CMK (cell line): ENCODE measurements around the gene MFAP4.

Source experiments
- DNase-seq: peaks from one replicate; pipeline ENCODE4 v3.0.0-alpha.2; 2010; ENCODE audit warnings: low read depth

MFAP4 gene

GRCh38 chr17:19410091-19410490 lies 23.1 kb upstream of the MFAP4 start:
- no peak for DNase-seq

DNA sequence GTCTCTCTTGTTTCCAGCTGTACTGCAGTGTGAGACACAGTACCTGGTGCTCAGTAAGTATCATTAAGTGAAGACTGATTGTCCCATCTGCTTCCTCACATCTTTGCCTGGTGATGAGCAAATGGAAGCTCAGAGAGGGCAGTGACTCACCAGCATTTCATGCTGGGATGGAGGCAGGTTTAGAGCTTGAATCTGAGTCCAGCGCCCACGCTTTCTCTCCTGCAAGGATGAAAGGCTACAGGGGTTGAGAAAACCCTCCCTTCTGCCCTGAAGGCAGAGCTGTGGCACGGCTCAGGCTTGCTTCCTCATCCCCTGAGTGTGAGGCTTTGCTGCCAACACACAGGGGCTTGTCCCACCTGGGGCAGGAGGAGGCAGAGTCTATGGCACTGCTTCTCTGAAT lies 22.5 kb upstream of the MFAP4 start:
- no peak for DNase-seq

DNA sequence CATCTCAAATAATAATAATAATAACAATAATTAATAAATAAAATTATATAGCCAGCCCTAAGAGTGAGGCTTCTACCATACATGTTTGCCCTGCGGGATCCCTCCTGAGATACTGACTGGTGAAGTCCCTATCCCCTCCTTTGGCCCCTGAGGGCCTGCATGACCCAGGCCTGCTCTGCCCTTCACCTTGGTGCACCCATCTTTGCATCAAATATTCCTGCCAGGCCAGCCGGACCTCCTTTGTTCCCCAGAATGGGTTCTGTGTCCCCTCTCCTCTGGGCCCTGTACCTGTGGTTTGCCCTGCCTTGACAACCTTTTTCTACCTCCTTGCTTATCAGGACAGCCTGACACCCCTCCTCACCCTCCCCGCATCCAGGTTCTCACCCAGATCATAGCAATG lies 22.1 kb upstream of the MFAP4 start:
- DNase-seq: no peak

GRCh38 chr17:19408346-19408710 lies 21.3 kb upstream of the MFAP4 start:
- no peak for DNase-seq

DNA sequence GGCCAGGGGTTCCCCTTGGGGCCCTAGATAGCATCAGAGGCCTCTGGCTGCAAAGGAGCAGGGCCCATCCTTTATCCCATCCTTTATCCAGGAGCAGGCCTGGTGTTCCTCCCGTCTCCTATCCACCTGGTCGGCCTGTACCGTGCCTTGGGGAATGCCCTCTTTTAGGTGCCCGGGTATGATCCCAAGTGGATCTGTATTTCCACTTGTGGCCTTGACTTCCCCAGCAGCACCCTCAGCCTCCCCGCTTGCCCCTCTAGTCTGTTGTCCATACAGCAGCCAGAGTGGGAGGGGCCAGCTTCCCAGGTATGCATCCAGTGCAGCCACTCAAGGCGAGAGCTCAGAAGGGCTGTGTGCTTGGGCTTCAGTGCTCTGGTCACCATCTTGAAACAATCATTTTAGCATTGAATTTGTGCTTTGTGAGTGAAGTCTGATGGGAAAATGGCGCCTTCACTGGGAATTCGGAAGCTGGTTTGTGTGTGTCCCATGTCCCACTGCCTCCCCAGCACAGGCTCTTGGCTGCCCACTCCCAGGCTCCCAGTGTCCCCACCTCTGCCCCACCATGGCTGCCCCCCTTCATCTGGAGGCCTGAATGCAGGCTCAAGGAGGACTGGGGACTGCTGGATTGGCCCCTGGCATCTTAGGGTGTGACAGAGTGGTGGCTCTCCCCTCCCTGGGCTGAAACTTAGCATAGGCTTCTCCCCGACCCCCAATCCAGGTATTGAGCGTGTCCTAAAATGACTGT lies 20.8 kb upstream of the MFAP4 start:
- DNase-seq: no peak

GRCh38 chr17:19405114-19405513 lies 18.1 kb upstream of the MFAP4 start:
- no peak for DNase-seq

- DNase-seq: no peak
These were observed 17.3 kb upstream of the MFAP4 start for GRCh38 chr17:19404264-19404663.

GRCh38 chr17:19403021-19403420 lies 16.0 kb upstream of the MFAP4 start:
- DNase-seq: no peak

GRCh38 chr17:19402171-19402570 lies 15.2 kb upstream of the MFAP4 start:
- DNase-seq: no peak

DNA sequence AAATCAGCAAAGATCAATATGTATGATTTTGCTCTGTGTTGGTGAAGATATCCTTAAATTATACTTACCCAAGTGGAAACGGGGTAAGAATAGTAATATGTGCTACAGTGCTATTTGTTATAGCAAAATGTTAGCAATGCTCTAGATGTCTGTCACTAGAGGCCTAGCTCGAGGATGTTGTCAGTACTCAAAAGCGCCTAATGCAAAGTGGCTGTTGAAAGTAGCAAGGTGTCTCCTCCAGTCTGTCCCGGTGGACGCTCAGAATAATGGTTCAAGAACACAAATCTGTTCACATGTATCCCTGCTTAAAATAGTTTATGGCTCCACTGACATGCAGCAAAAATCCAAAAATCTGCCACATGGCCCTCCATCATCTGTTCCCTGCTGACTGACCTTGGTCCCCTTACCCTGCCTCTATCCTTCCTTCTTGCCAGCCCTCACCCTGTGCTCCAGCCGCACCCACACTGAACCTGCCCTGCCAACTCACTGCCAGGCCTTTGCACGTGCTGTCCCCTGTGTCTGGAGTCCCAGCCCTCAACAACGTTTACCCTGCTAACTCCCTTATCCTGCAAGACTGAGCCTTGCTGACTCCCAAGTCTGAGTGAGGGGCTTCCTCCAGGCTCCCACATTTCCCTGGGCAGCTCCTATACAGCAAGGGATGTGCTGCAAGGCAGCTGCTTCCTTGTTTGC lies 14.5 kb upstream of the MFAP4 start:
- no peak for DNase-seq

DNA sequence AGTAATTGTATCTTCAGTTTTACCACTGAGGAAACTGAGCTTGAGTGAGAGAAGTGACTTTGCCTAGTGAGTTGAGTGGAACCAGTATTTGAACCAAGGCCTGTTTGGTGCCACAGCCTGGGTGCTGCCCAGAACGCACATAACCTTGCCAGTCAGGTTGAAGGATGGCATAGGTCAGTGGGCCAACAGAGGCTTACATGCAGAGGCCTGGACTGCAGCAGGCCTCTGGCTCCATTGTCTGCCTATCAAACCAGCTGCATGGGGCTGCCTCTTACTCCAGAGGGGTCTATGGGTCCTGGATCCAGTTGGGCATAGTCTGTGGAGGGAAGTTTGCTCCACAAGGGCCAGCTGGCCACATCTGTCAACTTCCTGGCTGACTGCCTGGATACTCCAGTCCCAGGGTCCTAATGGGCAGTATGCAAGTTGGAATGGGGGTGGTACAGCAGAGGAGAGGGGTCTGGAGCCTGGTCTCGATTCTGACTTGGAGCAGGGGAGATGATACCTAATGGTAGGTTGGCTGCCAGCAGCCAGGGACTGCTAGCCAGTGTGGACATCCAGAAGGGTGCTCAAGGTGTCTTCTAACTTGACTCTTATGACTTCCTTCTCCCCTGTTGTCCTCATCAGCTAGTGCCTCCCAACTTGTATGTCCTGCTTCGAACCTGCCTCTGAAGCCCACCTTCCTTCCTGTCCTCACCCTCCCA lies 12.9 kb upstream of the MFAP4 start:
- DNase-seq: no peak

DNA sequence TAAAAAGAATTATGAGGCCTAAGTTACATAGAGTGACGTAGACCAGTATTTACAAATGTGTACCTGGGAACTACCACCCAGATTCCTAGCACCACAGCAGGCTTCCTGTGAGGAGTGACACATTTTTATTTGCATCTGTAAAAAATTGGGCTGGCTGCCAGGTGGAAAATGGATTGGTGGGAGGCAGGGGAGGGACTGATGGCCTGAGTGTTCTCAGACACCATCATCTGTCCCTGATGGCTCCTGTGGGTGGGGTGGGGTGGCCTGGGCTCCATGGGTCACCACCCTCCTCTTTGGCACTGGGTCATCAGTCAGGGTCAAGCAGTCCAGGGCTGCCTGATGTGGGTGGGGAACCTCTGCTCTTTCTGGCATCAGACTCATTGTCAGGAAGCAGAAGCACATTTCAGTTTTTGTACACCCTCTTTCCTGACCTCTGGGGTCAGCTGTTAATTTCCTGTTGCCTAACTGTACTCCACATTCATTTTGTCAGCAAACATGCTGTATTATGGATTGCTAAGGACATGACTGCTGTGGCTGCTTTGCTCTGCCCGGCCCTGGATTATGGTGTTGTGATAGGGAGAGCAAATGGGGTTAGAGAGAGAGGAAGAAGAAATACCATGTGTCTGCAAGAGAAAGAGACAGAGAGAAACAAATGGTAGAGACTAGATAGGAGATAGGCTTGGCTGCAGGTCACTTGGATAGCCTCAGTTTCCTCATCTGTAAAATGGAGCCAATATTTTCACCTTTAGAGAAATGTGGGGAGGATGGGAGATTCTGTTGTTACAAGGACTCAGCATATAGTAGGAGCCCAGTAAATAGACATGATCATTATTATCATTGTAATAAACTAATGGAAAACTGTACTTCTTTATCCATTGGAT lies 11.6 kb upstream of the MFAP4 start:
- no peak for DNase-seq

DNA sequence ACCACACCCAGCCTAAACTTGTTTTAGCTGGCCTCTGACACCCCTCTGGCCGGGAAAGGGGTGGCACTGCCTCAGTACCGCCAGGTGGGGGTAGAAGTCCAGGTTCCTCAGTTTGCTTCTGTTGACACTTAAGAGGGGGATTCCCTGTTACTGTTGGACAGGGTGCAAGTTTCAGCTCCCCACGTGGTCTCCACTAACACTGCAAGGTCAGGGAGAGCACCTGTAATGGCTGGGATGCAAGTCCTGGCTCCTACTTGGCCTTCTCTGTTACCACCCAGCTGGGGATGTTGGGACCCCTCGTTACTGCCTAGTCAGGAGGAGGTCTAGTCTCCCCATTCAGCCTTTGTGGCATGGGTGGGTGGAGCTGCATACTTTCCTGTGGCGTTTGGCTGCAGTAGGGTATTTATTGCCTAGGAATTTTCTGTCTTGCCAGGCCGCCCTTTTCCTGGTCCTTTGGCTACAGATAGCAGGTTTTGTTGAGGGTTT lies 10.6 kb upstream of the MFAP4 start:
- DNase-seq: no peak

- DNase-seq: no peak
These were observed 5.3 kb upstream of the MFAP4 start for GRCh38 chr17:19392303-19392702.

DNA sequence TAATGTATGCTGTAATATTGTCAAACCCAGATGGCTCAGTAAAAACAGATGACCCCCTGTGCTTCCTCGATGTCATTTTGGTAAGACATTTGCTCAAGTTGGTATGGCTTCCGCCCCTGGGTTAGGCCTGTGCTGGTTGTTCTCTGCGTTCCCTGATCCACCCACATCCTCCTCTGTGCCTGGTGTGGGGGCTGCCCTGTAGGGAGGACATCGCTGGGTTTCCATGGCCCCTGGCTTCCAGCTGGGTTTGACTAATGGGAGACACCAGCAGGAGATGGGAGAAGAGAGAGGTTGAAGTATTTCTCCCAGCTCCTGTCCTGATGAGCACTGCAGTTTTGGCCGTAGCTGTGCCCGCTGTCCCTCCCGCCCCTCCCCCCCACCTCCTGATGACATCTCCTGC lies 4.4 kb upstream of the MFAP4 start:
- DNase-seq: no peak

DNA sequence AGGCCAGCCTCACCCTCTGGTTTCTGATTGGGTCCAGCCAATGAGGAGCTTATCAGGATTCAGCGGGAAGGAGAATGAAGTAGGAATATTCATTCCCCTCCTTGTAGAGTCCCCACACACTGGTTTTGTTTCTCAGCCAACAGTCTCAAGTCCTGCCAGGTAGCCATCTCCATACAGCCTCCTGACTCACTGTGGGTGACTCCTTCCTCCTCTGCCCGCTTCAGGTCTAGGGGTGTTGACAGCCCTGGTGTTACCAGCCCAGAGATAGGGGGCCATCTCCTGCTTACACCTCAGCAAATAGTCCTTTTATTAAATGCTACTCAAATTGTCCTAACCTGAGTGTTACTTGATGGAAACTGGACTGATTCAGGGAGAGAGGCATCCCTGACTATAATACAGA lies 4.0 kb upstream of the MFAP4 start:
- no peak for DNase-seq

DNA sequence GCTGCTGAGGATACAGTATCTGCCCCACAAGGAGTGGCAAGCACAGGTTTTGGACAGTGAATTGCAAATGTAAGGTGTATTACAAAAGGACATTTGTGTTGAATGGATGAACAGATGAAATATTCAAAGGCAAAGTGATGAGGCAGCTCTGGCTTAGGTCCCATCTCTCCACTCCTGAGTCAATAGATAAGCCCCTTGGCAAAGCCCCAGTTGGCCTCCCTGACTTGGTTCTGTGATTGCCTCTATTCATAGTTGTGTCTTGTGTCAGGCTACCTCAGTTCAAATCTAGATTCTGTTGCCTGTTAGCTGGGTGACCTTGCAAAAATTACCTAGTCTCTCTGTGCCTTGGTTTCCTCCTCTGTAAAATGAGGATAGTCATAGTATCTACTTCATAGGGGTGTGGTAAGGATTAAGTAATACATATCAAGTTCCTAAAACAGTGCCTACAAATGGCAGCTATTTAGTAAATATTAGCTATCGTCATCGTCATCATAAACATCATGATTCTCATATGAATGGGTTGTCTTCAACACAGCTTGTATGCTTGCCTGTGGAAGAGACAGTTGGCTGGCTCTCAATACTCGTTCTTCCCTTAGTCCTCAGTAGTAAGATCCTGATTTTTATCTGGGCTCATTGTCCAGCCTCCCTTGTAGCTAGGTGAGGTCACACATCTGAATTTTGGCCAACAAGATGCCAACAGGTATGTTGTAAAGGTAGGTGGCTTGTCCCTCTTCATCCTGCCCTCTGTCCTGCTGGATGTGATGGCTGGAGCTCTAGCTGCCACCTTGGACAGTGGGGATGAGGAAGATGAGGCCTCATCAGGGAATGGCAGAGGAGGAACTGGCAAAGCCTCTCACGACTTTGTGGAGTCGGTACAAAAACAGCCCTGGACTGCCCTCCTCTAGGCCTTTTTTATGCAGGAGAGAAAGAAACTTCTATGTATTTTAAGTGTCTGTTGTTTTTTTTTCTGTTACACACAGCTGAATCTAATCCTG lies 2.1 kb upstream of the MFAP4 start:
- DNase-seq: no peak

GRCh38 chr17:19387921-19388521 lies 1.0 kb upstream of the MFAP4 start:
- DNase-seq: no peak

DNA sequence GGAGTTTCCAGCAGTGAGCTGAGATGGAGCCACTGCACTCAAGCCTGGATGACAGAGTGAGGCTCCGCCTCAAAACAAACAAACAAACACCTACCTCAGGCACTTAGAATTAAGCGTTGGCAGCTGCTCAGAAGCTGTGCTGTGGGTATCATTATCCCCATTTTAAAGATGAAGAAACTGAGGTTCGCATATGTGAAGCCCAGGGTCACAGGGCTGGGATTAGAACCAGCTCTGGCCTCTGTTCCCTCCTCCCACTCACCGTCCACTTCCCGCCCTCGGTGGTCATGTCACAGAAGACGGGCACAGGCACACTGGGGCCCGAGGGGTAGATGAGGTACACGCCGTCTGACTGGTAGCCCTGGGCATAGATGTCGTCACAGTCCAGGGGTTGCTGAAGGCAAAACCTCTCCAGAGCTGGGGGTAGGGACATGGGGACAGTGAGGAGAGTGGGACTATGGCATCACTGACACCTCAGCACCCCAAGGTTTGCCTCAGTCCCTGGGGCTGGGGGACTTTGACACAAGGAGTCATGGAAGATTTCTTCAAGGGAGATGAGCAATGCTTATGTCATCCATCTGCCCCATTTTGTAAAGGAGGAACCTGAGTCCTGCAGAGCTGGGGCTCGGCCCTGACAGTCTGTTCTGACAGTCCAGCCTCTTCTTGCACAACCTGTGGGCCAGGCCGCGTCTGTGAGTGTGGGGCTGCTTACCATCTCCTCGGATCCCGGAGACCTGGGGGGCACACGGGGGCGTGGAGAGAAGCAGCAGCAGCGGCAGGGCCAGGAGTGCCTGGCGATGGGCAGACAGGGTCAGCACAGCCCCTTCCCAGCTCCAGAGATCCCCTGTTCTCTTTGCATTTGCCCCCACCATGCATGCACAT lies 700 bp downstream of the MFAP4 start:
- DNase-seq: no peak
